K562 (cell line): ENCODE results near the gene RBMS3.

Experiments used
- ATF3 ChIP-seq, 2 experiments: fragments of 450-650 bp in 1 of 2; sonication (generic) in 1 of 2; formaldehyde crosslinking in 1 of 2; IDR thresholded peaks in 1 of 2; conservative IDR thresholded peaks in 1 of 2; 2 replicates each; pipeline versions ENCODE4 v1.6.1 to v1.8.1; 2016 to 2023; ENCODE audit warnings: mild to moderate bottlenecking in 2 of 2, moderate library complexity in 2 of 2, inconsistent platforms in 1 of 2, missing genetic modification reagents in 1 of 2
- CEBPZ ChIP-seq: fragments of 150-350 bp; IDR thresholded peaks from 2 replicates; pipeline ENCODE4 v1.6.1; 2014; ENCODE audit warnings: low read depth, mild to moderate bottlenecking, low read length, borderline replicate concordance
- CHD7 ChIP-seq: fragments of 200-600 bp; sonication (generic); IDR thresholded peaks from one replicate; pipeline ENCODE4 v1.6.1; 2012; ENCODE audit warnings: mild to moderate bottlenecking, low read depth, low read length, inconsistent platforms
- DDX20 ChIP-seq: fragments of 450-650 bp; IDR thresholded peaks from 2 replicates; pipeline ENCODE4 v1.6.1; 2016; ENCODE audit warnings: missing genetic modification characterization, low read depth, mild to moderate bottlenecking, missing compliant biosample characterization, moderate library complexity
- JUND ChIP-seq, 2 experiments: IDR thresholded peaks; 2 replicates in 1 of 2; 3 replicates in 1 of 2; pipeline ENCODE4 v1.6.1; 2011; ENCODE audit warnings: borderline replicate concordance in 2 of 2, low read depth in 2 of 2, low read length in 2 of 2, improper control_type of control experiment in 1 of 2, missing biosample characterization in 1 of 2, missing genetic modification characterization in 1 of 2, missing genetic modification reagents in 1 of 2
- MTA3 ChIP-seq: fragments of 450-650 bp; formaldehyde crosslinking; IDR thresholded peaks from 2 replicates; pipeline ENCODE4 v1.6.1; 2017; ENCODE audit warnings: mild to moderate bottlenecking, borderline replicate concordance
- NR2C1 ChIP-seq, 2 experiments: fragments of 450-650 bp; IDR thresholded peaks; 2 replicates each; pipeline ENCODE4 v1.6.1; 2017; ENCODE audit warnings: mild to moderate bottlenecking in 2 of 2, antibody characterized with exemption in 1 of 2, inconsistent platforms in 1 of 2, missing compliant biosample characterization in 1 of 2, missing genetic modification characterization in 1 of 2
- NR4A1 ChIP-seq, 2 experiments: fragments of 250-450 bp in 1 of 2; fragments of 450-650 bp in 1 of 2; sonication (Bioruptor Pico) in 1 of 2; IDR thresholded peaks; 2 replicates each; pipeline versions ENCODE4 v1.4.0 to v1.6.1; 2016 to 2020; ENCODE audit warnings: mild to moderate bottlenecking in 2 of 2, missing compliant biosample characterization in 1 of 2, missing genetic modification characterization in 1 of 2, moderate library complexity in 1 of 2
- PML ChIP-seq: IDR thresholded peaks from 2 replicates; pipeline ENCODE4 v1.6.1; 2012; ENCODE audit warnings: low read length, inconsistent platforms
- POLR2AphosphoS5 ChIP-seq: IDR thresholded peaks from 2 replicates; pipeline ENCODE4 v1.6.1; 2011; ENCODE audit warnings: mild to moderate bottlenecking, low read depth, low read length, moderate library complexity; ENCODE audit not compliant: control insufficient read depth, insufficient read depth
- POLR2G ChIP-seq: fragments of 200-400 bp; formaldehyde crosslinking; IDR thresholded peaks from 2 replicates; pipeline ENCODE4 v1.6.1; 2017; ENCODE audit warnings: low read depth, mild to moderate bottlenecking, antibody characterized with exemption, low read length, moderate library complexity
- PRDM10 ChIP-seq: fragments of 450-650 bp; IDR thresholded peaks from 2 replicates; pipeline ENCODE4 v1.6.1; 2018; ENCODE audit not compliant: partially characterized antibody
- RCOR1 ChIP-seq, 2 experiments: IDR thresholded peaks; 2 replicates each; pipeline ENCODE4 v1.6.1; 2012; ENCODE audit warnings: low read depth in 2 of 2, low read length in 2 of 2, borderline replicate concordance in 1 of 2, improper control_type of control experiment in 1 of 2
- SP1 ChIP-seq: sonication (generic); formaldehyde crosslinking; IDR thresholded peaks from 2 replicates; pipeline ENCODE4 v1.8.1; 2022; ENCODE audit warnings: mild to moderate bottlenecking, missing genetic modification reagents

GRCh38 chr3:29236146-29236840, 44.6 kb upstream of the RBMS3 start:
- TF ChIP-seq ATF3 (IDR thresholded peaks at IDR 0.05) (no peak), ATF3 (CRISPR knock-in tag; conservative IDR thresholded peaks at IDR 0.05) (no peak), NR4A1 (CRISPR knock-in tag; IDR thresholded peaks at IDR 0.05) (no peak), NR4A1 (tag; IDR thresholded peaks at IDR 0.05) (no peak), CHD7 (no peak), SP1 (CRISPR knock-in tag) (no peak), POLR2G (no peak), DDX20 (tag) (no peak), MTA3 (no peak), NR2C1 (IDR thresholded peaks at IDR 0.05) (no peak), NR2C1 (tag; IDR thresholded peaks at IDR 0.05) (no peak), POLR2AphosphoS5 (no peak), JUND (IDR thresholded peaks at IDR 0.05; ENCODE audit: borderline replicate concordance, low read depth, low read length) (no peak), JUND (tag; IDR thresholded peaks at IDR 0.05; ENCODE audit: borderline replicate concordance, low read depth, low read length) (no peak), PML (no peak), CEBPZ (no peak), PRDM10 (no peak), RCOR1 (IDR thresholded peaks at IDR 0.05; ENCODE audit: borderline replicate concordance in 1 of 2, low read depth in 2 of 2, low read length in 2 of 2) (no peak)
